ENCODE measurements around the gene GLRA3.
"Not testable (repeated sequence)": the region's sequence is repeated elsewhere in the genome, so short reads cannot be mapped to it uniquely, and the experiment has no call there.

The GLRA3 gene

GRCh38 chr4:174813292-174813691 lies 15.8 kb downstream of the GLRA3 start:
- in situ Hi-C loops (cut with MboI; ENCODE audit: low sequenced_read_pairs): no loop called here

GRCh38 chr4:174810834-174811233 lies 18.2 kb downstream of the GLRA3 start:
- in situ Hi-C loops (cut with MboI; ENCODE audit: low sequenced_read_pairs): no loop called here

- in situ Hi-C loops (cut with MboI; ENCODE audit: low sequenced_read_pairs): no loop called here
Observed at GRCh38 chr4:174808836-174809235, 20.2 kb downstream of the GLRA3 start.

- in situ Hi-C loops (cut with MboI; ENCODE audit: low sequenced_read_pairs): no loop called here
Observed at GRCh38 chr4:174808119-174808518, 20.9 kb downstream of the GLRA3 start.

DNA sequence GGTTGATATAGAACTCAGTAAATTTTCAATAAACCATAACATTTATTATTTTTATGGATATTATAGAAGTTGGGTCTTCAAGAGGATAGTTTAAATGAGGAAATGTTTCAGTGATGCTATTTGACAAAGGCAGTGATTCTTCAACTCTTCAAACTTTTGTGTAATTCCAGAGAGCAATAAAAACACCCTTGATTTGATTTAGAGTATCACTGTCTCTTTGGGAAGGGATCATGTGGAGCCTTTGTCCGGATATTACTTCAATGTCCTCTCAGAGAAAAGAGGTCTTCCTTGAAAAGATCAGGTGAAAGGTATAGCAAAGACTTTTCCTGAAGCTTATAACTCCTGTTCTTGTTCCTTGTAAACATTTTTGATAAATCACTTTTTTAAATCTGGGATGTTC lies 23.3 kb downstream of the GLRA3 start:
- in situ Hi-C loops (cut with MboI; ENCODE audit: low sequenced_read_pairs): no loop called here

GRCh38 chr4:174794543-174795094 lies 34.4 kb downstream of the GLRA3 start:
- in situ Hi-C loops (cut with MboI; ENCODE audit: low sequenced_read_pairs): no loop called here

DNA sequence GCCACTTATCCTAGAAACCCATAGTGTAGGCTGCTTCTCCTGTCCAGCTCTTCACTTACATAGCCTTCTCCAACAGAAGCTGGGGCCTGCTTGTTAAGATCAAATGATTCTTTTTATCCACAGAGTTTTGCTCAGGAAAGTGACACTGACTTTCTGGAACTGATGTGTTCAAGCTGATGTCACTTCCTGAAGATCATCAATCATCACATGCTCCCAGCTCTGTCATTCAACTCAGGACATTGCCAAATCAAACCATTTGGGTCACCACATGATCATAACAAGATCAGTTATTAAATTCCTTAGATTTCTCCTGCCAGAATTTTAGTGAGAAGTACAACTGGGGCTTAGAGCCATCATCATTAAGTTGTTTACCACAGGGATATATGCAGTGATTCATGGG lies 39.4 kb downstream of the GLRA3 start:
- in situ Hi-C loops (cut with MboI; ENCODE audit: low sequenced_read_pairs): no loop called here

- in situ Hi-C loops (cut with MboI; ENCODE audit: low sequenced_read_pairs): not testable (repeated sequence)
Observed at GRCh38 chr4:174778274-174778986, 50.6 kb downstream of the GLRA3 start.

- in situ Hi-C loops (cut with MboI; ENCODE audit: low sequenced_read_pairs): no loop called here
Observed at GRCh38 chr4:174775366-174775765, 53.7 kb downstream of the GLRA3 start.

DNA sequence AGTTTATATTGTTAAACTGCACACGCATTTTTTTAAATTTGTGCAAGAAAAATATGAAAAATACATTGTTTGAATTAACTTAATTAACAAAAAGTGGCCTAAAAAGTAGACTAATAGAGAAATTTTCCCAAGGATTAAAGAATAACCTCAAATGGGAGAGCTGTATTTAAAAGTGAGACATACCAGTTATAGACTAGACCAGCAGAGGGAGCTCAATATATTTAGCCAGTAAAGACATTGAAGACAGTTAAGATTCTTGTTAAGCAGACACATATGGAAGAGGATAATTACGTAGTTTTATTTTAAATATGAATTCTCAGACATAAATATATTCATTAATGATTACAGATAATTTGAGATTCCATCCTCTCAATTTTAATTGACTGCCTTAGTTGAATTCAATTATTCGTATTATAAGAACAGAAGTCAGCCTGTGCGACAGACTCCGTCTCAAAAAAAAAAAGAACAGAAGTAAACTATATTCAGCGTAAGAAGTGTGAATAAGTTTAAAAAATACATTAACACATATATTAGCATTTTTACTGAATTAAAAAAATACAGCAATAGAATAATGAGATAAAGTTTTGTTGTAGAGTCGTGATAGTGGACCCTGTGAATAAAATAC lies 64.8 kb downstream of the GLRA3 start:
- in situ Hi-C loops (cut with MboI; ENCODE audit: low sequenced_read_pairs): no loop called here

- in situ Hi-C loops (cut with MboI; ENCODE audit: low sequenced_read_pairs): no loop called here
Observed at GRCh38 chr4:174763454-174764104, 65.5 kb downstream of the GLRA3 start.

DNA sequence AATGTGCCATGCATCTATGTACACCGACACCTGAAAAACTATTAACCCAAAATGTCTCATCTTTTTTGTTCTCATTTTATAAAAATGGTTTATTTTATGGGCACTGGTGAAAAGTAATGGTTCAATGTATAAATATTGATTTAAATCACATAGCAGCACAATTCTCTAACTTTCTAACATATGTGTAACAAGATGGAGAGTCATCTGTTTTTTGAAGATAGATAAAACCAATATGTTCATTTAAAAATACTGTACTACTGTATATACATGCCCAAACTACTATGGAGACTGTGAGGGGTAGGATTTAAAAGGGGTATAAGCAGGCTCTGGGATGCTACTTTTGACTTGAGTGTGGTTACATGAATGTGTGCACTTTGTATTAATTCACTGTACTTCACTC lies 67.6 kb downstream of the GLRA3 start:
- in situ Hi-C loops (cut with MboI; ENCODE audit: low sequenced_read_pairs): no loop called here

DNA sequence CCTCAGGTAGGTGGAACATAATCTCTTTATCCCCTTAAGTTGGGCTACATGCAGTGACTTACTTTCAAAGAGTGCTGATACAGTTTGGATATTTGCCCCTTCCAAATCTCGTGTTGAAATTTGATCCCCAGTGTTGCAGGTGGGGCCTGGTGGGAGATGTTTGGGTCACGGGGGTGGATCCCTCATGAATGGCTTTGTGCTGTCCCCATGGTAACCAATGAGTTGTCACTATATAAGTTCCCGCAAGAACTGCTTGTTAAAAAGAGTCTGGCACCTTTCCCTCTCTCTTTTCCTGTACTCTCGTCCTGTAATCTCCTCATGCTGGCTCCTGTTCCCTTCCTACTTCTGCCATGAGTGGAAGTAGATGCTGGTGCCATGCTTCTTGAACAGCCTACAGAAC lies 71.3 kb downstream of the GLRA3 start:
- in situ Hi-C loops (cut with MboI; ENCODE audit: low sequenced_read_pairs): no loop called here

GRCh38 chr4:174753021-174753420 lies 76.0 kb downstream of the GLRA3 start:
- in situ Hi-C loops (cut with MboI; ENCODE audit: low sequenced_read_pairs): no loop called here

DNA sequence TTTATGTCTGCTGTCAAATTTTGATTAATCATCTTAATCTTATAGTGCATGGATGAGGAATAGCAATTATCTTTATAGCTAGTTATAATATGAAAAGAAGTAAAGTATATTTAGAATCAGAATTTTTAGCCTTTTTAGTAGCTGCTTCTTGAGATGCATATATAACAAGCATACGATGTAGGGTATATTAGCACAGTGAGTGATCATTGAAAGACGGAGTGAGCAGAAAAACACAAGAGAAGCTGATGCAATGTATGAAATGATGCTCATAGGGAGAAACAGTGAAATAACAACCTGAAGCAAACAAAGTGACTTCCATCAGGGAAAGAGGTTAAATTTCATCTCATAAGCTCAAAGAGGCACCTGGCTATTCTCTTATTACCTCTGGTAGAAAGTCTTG lies 77.0 kb downstream of the GLRA3 start:
- in situ Hi-C loops (cut with MboI; ENCODE audit: low sequenced_read_pairs): no loop called here

GRCh38 chr4:174749091-174749490 lies 80.0 kb downstream of the GLRA3 start:
- in situ Hi-C loops (cut with MboI; ENCODE audit: low sequenced_read_pairs): no loop called here

DNA sequence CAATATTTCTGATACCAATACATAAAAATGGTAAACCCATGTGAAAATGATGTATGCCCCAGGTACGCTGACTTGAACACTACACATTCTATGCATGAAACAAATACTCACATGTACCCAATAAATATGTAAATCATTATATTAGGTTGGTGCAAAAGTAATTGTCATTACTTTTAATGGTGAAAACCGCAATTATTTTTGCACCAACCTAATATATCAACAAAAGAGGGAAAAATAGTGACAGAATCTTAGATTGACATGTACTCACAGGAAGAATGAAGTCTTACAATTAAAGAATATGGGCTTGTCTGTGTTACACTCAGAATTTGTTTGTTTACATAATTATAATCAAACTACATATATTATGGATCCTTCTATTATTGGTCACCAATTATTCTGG lies 82.3 kb downstream of the GLRA3 start:
- in situ Hi-C loops (cut with MboI; ENCODE audit: low sequenced_read_pairs): no loop called here

DNA sequence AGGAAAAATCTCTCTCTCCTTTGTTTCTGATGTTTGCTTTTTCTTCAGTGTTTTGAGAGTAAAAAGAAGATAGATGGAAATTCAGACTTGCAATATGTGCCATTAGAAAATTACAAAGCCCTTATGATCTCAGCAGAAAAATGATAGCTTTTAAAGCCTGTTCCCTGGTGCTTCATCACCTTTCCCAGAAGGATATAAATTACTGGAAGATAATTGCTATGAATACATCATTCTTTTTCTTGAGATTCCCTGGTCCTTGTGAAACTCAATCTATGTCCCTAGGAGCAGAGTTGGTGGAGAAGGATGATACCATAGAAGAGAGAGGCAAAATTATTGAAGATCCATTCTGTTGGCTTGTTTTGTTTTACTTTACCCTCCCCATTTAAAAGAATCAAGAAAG lies 86.5 kb downstream of the GLRA3 start:
- in situ Hi-C loops (cut with MboI; ENCODE audit: low sequenced_read_pairs): no loop called here

GRCh38 chr4:174739576-174739975 lies 89.5 kb downstream of the GLRA3 start:
- in situ Hi-C loops (cut with MboI; ENCODE audit: low sequenced_read_pairs): no loop called here

DNA sequence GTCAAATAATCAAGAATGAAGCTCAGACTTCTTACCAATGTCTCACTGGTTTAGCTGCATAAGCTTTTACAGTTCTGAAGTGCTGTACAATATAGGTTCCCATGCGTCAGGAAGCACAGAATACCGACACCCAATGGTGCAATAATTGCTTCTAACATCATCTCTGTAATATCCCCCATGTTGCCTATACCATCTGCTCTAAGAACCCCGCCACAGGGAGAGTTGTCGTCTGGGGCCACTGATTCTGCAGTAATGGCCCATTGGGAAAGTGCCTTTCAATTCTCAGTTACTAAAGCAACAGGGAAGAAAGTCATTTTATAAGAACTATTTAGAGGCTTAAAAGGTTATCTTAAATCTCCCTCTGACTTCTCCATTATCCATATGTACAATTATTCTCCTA lies 94.9 kb downstream of the GLRA3 start:
- in situ Hi-C loops (cut with MboI; ENCODE audit: low sequenced_read_pairs): no loop called here

GRCh38 chr4:174717828-174718227 lies 111.2 kb downstream of the GLRA3 start:
- in situ Hi-C loops (cut with MboI; ENCODE audit: low sequenced_read_pairs): no loop called here
